GM21360 (cell line): Measurements from ENCODE around the gene PEX7.
"Not testable (repeated sequence)": the region's sequence is repeated elsewhere in the genome, so short reads cannot be mapped to it uniquely, and the experiment has no call there.

Experiments used
- ATAC-seq: cut with Tn5 transposase; IDR thresholded peaks from one replicate; pipeline ENCODE4 v1.9.1; 2021; ENCODE audit warnings: mild to moderate bottlenecking, moderate library complexity; ENCODE audit not compliant: unreplicated experiment

PEX7 gene, protein sequence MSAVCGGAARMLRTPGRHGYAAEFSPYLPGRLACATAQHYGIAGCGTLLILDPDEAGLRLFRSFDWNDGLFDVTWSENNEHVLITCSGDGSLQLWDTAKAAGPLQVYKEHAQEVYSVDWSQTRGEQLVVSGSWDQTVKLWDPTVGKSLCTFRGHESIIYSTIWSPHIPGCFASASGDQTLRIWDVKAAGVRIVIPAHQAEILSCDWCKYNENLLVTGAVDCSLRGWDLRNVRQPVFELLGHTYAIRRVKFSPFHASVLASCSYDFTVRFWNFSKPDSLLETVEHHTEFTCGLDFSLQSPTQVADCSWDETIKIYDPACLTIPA

DNA sequence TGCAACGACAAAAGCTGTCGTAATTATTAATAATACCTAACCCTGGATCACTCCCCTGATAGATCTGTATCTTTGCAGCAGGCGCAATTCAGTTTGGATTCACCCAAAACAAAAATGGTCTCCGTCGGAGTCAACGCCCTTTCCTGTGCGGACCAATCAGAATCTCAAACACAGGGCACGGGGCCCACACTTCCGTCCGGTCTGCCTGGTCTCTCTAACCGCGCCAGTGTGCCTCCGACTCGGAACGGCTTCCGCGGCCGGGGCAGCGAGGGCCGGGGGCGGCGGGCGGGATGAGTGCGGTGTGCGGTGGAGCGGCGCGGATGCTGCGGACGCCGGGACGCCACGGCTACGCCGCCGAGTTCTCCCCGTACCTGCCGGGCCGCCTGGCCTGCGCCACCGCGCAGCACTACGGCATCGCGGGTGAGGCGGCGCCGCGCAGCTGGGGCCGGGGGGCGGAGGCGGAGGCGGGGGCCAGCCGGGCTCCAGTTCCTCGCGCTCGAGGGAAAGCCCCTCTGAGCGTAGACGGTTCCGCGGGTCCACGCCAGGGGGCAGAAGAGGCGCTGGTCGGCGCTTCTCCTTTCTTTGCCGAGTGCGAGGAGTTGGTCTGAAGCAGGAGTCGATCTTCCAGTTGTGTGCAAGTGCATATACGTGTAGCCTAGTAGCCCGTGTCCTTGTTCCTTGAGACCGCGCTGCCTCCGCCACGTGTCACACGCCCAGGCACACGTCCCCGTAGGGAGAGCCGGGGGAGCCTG is at the start of gene PEX7:
PEX7 (plus strand) TSS at position 217 of the 752 bp plus-strand sequence; CDS start at position 291, 74 bp downstream.
- peak; percentile 91 for ATAC-seq

- peak; percentile 62 for ATAC-seq
These were observed 49.5 kb upstream of the PEX7 start for GRCh38 chr6:136772685-136773472.

DNA sequence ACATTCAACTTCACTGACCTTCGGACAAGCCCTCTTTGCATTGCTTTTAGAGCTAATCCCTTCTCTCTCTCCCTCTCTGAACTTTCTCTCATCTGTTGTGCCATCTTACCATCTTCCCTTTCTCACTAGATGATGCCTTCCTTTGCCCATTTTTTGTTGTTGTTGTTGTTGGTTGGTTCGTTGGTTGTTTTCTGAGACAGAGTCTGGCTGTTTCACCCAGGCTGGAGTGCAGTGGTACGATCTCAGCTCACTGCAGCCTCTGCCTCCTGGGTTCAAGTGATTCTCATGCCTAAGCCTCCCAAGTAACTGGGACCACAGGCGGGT is 49.0 kb upstream of the PEX7 start:
- ATAC-seq: peak; percentile 5

DNA sequence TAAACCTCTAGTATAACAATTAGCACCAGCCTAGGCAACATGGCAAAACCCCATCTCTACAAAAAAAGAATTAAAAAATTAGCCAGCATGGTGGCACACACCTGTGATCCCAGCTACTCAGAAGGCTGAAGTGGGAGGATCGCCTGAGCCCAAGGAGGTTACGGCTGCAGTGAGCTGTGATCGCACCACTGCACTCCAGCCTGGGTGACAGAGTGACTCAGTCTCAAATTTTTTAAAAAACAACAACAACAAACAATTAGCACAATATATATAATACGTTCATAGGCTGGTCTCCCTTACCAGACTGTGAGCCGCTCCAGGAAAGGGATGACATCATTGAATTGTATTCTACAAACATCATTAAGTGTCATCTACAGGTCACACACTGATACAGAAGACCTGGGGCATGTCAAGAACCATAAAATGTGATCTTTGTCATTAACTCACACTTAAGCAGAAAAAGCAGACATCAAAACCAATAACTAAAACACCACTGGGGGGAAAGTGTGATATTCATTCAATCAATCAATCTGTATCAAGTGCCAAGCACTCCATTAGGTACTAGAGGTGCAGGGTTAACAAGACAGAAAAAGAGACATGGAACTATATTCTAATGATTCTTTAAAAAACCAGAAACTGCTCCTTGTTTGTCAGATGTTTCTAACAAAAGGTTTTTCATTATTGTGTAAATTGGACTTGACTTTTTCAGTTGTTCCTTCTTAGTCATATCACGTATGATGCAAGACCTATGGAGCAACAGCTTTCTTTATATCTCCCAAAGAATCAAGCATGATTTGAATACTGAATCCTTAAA is 48.0 kb upstream of the PEX7 start:
- no peak for ATAC-seq

DNA sequence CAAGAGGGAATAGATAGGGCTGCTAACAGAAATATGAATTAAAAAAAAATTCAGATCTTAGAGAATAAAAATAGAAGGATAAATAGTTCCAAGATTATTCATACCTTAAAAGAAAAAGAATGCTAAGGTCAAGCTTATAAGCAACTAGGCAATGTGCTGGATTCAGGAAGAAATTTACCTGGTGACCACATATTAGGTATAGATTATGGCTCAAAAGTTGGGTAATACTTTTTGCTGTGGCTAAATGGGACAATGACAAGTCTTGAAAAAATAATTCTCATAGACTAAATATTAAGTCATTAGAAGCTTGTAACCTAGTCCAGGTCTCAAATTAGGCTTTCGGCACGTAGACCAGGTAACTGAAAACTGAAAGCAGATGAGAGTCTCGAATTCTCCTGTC is 47.3 kb upstream of the PEX7 start:
- no peak for ATAC-seq

DNA sequence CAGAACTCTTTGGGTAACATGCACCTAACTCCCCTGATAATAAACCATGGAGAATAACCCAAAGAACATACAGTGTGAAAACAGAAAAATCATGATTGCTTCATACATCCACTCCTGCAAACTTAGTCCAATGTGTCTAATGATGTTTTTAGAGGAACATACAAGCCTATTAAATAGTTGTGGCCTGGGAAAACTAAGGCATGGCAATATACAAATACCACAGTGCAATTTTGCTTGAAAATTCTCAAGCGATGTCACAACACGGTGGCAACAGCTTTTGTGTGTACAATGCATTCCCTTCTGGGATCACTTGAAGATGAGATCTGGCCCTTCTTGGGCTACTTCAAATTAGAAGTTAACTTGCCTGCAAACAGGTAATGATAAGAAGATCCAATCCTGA is 46.8 kb upstream of the PEX7 start:
- ATAC-seq: no peak

- ATAC-seq: no peak
These were observed 44.7 kb upstream of the PEX7 start for GRCh38 chr6:136777651-136778050.

DNA sequence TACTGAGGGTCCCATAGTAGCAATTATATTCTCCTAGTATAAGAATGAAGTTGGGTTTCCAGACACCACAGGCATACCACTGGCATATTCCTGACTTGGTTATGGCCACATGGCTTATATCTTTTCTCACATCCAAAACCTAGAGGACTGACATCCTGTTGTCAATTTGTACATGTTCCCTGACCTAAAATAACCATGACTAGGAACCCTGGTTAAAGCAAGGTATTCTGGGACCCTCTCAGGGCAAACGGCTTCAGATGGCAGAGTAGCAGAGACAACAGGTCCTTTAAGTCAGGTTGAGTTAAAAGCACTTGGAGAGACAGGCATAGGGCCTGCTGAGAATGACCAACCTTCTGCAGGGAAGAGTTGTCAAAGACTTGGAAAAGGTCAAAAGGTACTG is 42.7 kb upstream of the PEX7 start:
- no peak for ATAC-seq

- ATAC-seq: no peak
These were observed 41.4 kb upstream of the PEX7 start for GRCh38 chr6:136780972-136781371.

GRCh38 chr6:136782021-136782770 is 40.2 kb upstream of the PEX7 start:
- no peak for ATAC-seq

DNA sequence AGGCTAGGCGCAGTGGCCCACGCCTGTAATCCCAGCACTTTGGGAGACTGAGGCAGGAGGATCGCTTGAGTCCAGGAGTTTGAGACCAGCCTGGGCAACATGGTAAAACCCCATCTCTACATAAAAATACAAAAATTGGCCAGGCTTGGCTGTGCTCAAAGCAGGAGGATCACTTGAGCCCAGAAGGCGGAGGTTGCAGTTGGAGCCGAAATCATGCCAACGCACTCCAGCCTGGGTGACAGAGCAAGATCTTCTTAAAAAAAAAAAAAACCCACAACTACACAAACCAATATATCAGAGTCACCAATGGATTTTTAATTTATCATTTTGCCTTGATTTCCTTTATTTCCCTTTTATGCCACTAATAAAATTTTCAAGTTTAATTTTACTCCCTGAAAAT is 39.4 kb upstream of the PEX7 start:
- ATAC-seq: no peak

- peak; percentile 65 for ATAC-seq
These were observed 38.7 kb upstream of the PEX7 start for GRCh38 chr6:136783495-136784270.

- ATAC-seq: no peak
These were observed 38.1 kb upstream of the PEX7 start for GRCh38 chr6:136784271-136784664.

GRCh38 chr6:136784910-136785746 is 37.3 kb upstream of the PEX7 start:
- no peak for ATAC-seq

DNA sequence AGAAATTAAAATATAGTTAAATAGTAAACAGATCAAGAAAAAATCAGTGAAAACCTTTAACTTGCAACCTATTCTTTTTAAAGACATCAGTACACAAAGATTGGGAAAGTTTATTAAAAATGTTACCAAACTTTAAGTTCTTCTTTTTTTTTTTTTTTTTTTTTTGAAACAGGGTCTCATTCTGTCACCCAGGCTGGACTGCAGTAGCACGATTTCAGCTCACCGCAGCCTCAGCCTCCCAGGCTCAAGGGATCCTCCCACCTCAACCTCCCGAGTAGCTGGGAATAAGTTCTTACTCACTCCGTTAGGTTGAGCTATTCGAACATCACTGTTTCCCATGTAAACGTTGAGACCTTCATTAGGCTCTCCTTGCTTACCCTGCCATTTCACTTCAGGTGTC is 35.7 kb upstream of the PEX7 start:
- ATAC-seq: no peak

GRCh38 chr6:136787726-136788068 is 34.7 kb upstream of the PEX7 start:
- no peak for ATAC-seq

DNA sequence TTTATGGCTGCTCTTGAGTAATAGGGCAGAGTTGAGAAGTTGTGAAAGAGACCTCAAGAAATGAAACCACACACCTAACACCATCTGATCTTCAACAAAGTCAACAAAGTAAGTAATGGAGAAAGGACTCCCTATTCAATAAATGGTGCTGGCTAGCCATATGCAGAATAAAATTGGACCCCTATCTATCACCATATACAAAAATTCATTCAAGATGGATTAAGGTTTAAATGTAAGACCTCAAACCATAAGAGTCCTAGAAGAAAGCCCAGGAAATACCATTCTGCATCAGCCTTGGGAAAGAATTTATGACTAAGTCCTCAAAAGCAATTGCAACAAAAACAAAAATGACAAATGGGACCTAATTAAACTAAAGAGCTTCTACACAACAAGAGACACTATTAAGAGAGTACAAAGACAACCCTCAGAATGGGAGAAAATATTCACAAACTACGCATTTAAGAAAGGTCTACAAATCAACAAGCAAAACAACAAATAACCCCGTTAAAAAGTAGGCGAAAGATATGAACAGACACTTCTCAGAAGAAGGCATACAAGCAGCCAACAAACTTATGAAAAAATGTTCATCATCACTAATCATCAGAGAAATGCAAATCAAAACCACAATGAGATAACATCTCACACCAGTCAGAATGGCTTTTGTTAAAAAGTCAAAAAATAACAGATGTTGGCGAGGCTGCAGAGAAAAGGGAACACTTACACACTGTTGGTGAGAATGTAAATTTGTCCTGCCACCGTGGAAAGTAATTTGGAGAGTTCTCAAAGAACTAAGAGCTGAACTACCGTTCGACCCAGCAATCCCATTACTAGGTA is 34.1 kb upstream of the PEX7 start:
- ATAC-seq: no peak

GRCh38 chr6:136789440-136789839 is 33.0 kb upstream of the PEX7 start:
- not testable (repeated sequence) for ATAC-seq
